Measurements from ENCODE around the gene EPB41L4A.

The EPB41L4A gene

GRCh38 chr5:112381521-112381920 is 37.6 kb downstream of the EPB41L4A start:
- no peaks in the 10 kb centered on the region for H3K36me3 ChIP-seq (ENCODE audit: control insufficient read depth in 2 of 2, insufficient read depth in 1 of 2, low read length in 2 of 2)
- no peaks in the 10 kb centered on the region; the same call in 1 of the 2 replicates for H3K4me1 ChIP-seq (ENCODE audit: control insufficient read depth, insufficient read depth, low read length)
- H3K4me3 ChIP-seq (ENCODE audit: low read depth, low read length): no peak overlapping the region
- H3K27ac ChIP-seq (ENCODE audit: extremely low read depth, low read depth, low read length): no peak overlapping the region
- no peaks in the 10 kb centered on the region for H3K9me3 ChIP-seq (ENCODE audit: control insufficient read depth, insufficient read depth, low read depth, low read length)
- TF ChIP-seq ZNF830 (tag by site-specific recombination; IDR thresholded peaks at IDR 0.05; ENCODE audit: low read depth) (no peak), ZNF2 (tag by site-specific recombination; IDR thresholded peaks at IDR 0.05) (no peak), ZNF530 (tag by site-specific recombination; IDR thresholded peaks at IDR 0.05; ENCODE audit: low read depth) (no peak), ZSCAN30 (tag by site-specific recombination; IDR thresholded peaks at IDR 0.05) (no peak), ZNF600 (tag by site-specific recombination; IDR thresholded peaks at IDR 0.05) (no peak), ZNF704 (tag by site-specific recombination; IDR thresholded peaks at IDR 0.05) (no peak), ZNF629 (tag by site-specific recombination; IDR thresholded peaks at IDR 0.05) (no peak), ZNF121 (tag by site-specific recombination; IDR thresholded peaks at IDR 0.05) (no peak), KLF17 (tag by site-specific recombination; IDR thresholded peaks at IDR 0.05) (no peak), ZNF19 (tag by site-specific recombination; IDR thresholded peaks at IDR 0.05; ENCODE audit: low read depth) (no peak)
- ChIA-PET POLR2A (interaction anchor here (0.5 kb wide), 1 partner anchor 136 kb away, joined by 3 read pairs; no protein-coding TSS in a partner anchor), CTCF (interaction anchor here (1.1 kb wide), 1 partner anchor 15 kb away, joined by 3 read pairs; no protein-coding TSS in a partner anchor)

- ChIA-PET CTCF (no interaction called here), POLR2A (no interaction called here)
- no peak overlapping the region for H3K4me3 ChIP-seq (ENCODE audit: low read depth, low read length)
- no peaks in the 10 kb centered on the region for H3K9me3 ChIP-seq (ENCODE audit: control insufficient read depth, insufficient read depth, low read depth, low read length)
- H3K4me1 ChIP-seq (ENCODE audit: control insufficient read depth, insufficient read depth, low read length): no peaks in the 10 kb centered on the region; the same call in 1 of the 2 replicates
- H3K27ac ChIP-seq (ENCODE audit: extremely low read depth, low read depth, low read length): no peak overlapping the region
- H3K36me3 ChIP-seq (ENCODE audit: control insufficient read depth in 2 of 2, insufficient read depth in 1 of 2, low read length in 2 of 2): no peaks in the 10 kb centered on the region
- no peak for TF ChIP-seq ZNF341 (tag by site-specific recombination; IDR thresholded peaks at IDR 0.05; ENCODE audit: low read depth)
- no peak for TF ChIP-seq PRDM1 (tag by site-specific recombination; IDR thresholded peaks at IDR 0.05)
- no peak for TF ChIP-seq ZNF37A (tag by site-specific recombination; IDR thresholded peaks at IDR 0.05)
- TF ChIP-seq KLF10 (tag by site-specific recombination; IDR thresholded peaks at IDR 0.05): no peak
- no peak for TF ChIP-seq ZNF76 (tag by site-specific recombination; IDR thresholded peaks at IDR 0.05; ENCODE audit: borderline replicate concordance, low read depth)
- no peak for TF ChIP-seq ATF2 (tag by site-specific recombination; IDR thresholded peaks at IDR 0.05; ENCODE audit: low read depth)
- TF ChIP-seq ZBTB7A (tag by site-specific recombination; IDR thresholded peaks at IDR 0.05; ENCODE audit: low read depth): no peak
- no peak for TF ChIP-seq TSHZ1 (tag by site-specific recombination; IDR thresholded peaks at IDR 0.05; ENCODE audit: borderline replicate concordance)
- no peak for TF ChIP-seq ZNF184 (tag by site-specific recombination; IDR thresholded peaks at IDR 0.05)
- no peak for TF ChIP-seq ZNF518A (tag by site-specific recombination; conservative IDR thresholded peaks at IDR 0.05; ENCODE audit: low read depth)
- no peak for TF ChIP-seq SALL2 (tag by site-specific recombination; IDR thresholded peaks at IDR 0.05; ENCODE audit: borderline replicate concordance)
- TF ChIP-seq HOXA7 (CRISPR knock-in tag; IDR thresholded peaks at IDR 0.05; ENCODE audit: borderline replicate concordance): no peak
Measured at GRCh38 chr5:112379542-112380325, 39.3 kb downstream of the EPB41L4A start.

All from HEK293 (cell line).